HepG2 (cell line): ENCODE measurements around the gene RBM3. TPM values are rescaled to one million over a fixed set of nuclear protein-coding genes. Genes with fewer than 3 reads are reported as not detected.

Source experiments
- ATAC-seq: fragments of 200-7000 bp; cut with Tn5 transposase; 3 replicates; pipeline ENCODE4 v1.9.1; 2020; ENCODE audit warnings: mild to moderate bottlenecking, moderate library complexity
- BruUV-seq: library from RNA; stranded (reverse); fragments of 400-500 nt; replicated peaks from 2 replicates; lab custom pipeline; 2021; lab: Mats Ljungman, UMichigan
- CTCF ChIA-PET: fragments of 300-600 bp; formaldehyde crosslinking; extraction: SDS; loops from one replicate; lab custom pipeline; 2021; ENCODE audit warnings: low total read pairs, inconsistent platforms, low intra/inter-chr PET ratio; lab: Yijun Ruan, JAX
- POLR2A ChIA-PET: fragments of 350-600 bp; sonication (Branson Sonifier 250); formaldehyde crosslinking; loops from one replicate; lab custom pipeline; 2020; ENCODE audit warnings: antibody characterized with exemption, inconsistent platforms; lab: Yijun Ruan, JAX
- DNase-seq: peaks from one replicate; pipeline ENCODE4 v3.0.0-alpha.2; 2015; ENCODE audit warnings: low spot score
- FAIRE-seq: peaks from 3 replicates; lab custom pipeline; 2011; peaks lifted over from hg19 to GRCh38; lab: Jason Lieb, UNC
- H2AFZ ChIP-seq: one replicate; pipeline ENCODE4 v1.6.1; 2011; ENCODE audit warnings: low read length, inconsistent platforms
- H3K27ac ChIP-seq: fragments of 300-600 bp; 3 replicates; pipeline ENCODE4 v1.8.0; 2011; ENCODE audit warnings: mixed run types, mild to moderate bottlenecking, mixed read lengths, low read length, inconsistent platforms; ENCODE audit not compliant: insufficient read depth; ENCODE audit errors: extremely low read length
- H3K27me3 ChIP-seq, 2 experiments: fragments of 200-600 bp in 1 of 2; 2 replicates in 1 of 2; 3 replicates in 1 of 2; pipeline versions ENCODE4 v1.6.0 to v1.8.0; 2011; ENCODE audit warnings: low read length in 2 of 2, mild to moderate bottlenecking in 2 of 2, moderate library complexity in 2 of 2, inconsistent platforms in 1 of 2; ENCODE audit not compliant: insufficient read depth in 2 of 2, control insufficient read depth in 1 of 2
- H3K36me3 ChIP-seq, 2 experiments: fragments of 200-600 bp in 1 of 2; replicated peaks in 1 of 2; 2 replicates in 1 of 2; 3 replicates in 1 of 2; pipeline versions ENCODE4 v1.5.1 to v1.8.0; 2011; ENCODE audit warnings: low read length in 2 of 2, inconsistent platforms in 1 of 2; ENCODE audit not compliant: insufficient read depth in 2 of 2, control insufficient read depth in 1 of 2
- H3K4me1 ChIP-seq: 2 replicates; pipeline ENCODE4 v1.5.1; 2012; ENCODE audit warnings: low read length, inconsistent platforms; ENCODE audit not compliant: insufficient read depth
- H3K4me2 ChIP-seq: 2 replicates; pipeline ENCODE4 v1.6.0; 2011; ENCODE audit warnings: low read depth, low read length, inconsistent platforms
- H3K4me3 ChIP-seq, 3 experiments: fragments of 200-600 bp in 1 of 3; sonication (generic), shearing (Covaris generic) in 1 of 3; replicated peaks in 1 of 3; 2 replicates each; pipeline ENCODE4 v1.5.1; 2011 to 2016; ENCODE audit warnings: low read length in 3 of 3, inconsistent platforms in 2 of 3, low read depth in 2 of 3, mild to moderate bottlenecking in 2 of 3, control low read depth in 1 of 3, mixed read lengths in 1 of 3; ENCODE audit not compliant: insufficient read depth in 1 of 3
- H3K79me2 ChIP-seq: one replicate; pipeline ENCODE4 v1.6.1; 2011; ENCODE audit warnings: low read length, inconsistent platforms; ENCODE audit not compliant: insufficient read depth
- H3K9ac ChIP-seq: 2 replicates; pipeline ENCODE4 v1.6.0; 2011; ENCODE audit warnings: mild to moderate bottlenecking, low read depth, low read length, inconsistent platforms; ENCODE audit not compliant: insufficient read depth
- H3K9me3 ChIP-seq: 2 replicates; pipeline ENCODE4 v1.5.1; 2012; ENCODE audit warnings: mild to moderate bottlenecking, low read length
- H4K20me1 ChIP-seq: 2 replicates; pipeline ENCODE4 v1.6.0; 2011; ENCODE audit warnings: inconsistent platforms, mild to moderate bottlenecking, low read length, moderate library complexity; ENCODE audit not compliant: insufficient read depth
- ATF4 ChIP-seq, 2 experiments: fragments of 450-650 bp in 1 of 2; sonication (generic) in 1 of 2; formaldehyde crosslinking; IDR thresholded peaks; 2 replicates each; pipeline versions ENCODE4 v1.5.0 to v1.8.0; 2020 to 2022; ENCODE audit warnings: mild to moderate bottlenecking in 1 of 2, missing genetic modification reagents in 1 of 2
- GATA4 ChIP-seq: sonication (generic); IDR thresholded peaks from 2 replicates; pipeline ENCODE4 v1.6.1; 2016; ENCODE audit warnings: antibody characterized with exemption, low read depth, borderline replicate concordance
- MBD4 ChIP-seq: IDR thresholded peaks from 2 replicates; pipeline ENCODE4 v1.6.1; 2012; ENCODE audit warnings: low read length, inconsistent platforms, borderline replicate concordance
- PRPF4 ChIP-seq: fragments of 200-400 bp; formaldehyde crosslinking; IDR thresholded peaks from 2 replicates; pipeline ENCODE4 v1.6.1; 2016; ENCODE audit warnings: low read length, low read depth; ENCODE audit not compliant: poor library complexity, severe bottlenecking
- SRSF9 ChIP-seq: fragments of 200-400 bp; formaldehyde crosslinking; IDR thresholded peaks from 2 replicates; pipeline ENCODE4 v1.6.1; 2018; ENCODE audit warnings: borderline replicate concordance, mild to moderate bottlenecking, low read depth, low read length; ENCODE audit not compliant: insufficient read depth, poor library complexity, severe bottlenecking
- ZKSCAN1 ChIP-seq: fragments of 150-350 bp; IDR thresholded peaks from 2 replicates; pipeline ENCODE4 v1.6.1; 2014; ENCODE audit warnings: low read length
- ZNF740 ChIP-seq: sonication (generic); formaldehyde crosslinking; IDR thresholded peaks from 2 replicates; pipeline ENCODE4 v1.4.0; 2020; ENCODE audit warnings: missing genetic modification reagents
- WGBS: methylation state at CpG from one replicate; pipeline ENCODE4 v1.1.6; 2017; ENCODE audit warnings: low lambda C conversion rate; 5-methylcytosine and 5-hydroxymethylcytosine counted together
- in situ Hi-C: cut with HindIII; loops from 2 replicates; pipeline ENCODE4 v1.10.0; 2017; ENCODE audit warnings: low pct_unique_long_range_greater_than_20kb; ENCODE audit not compliant: extremely low pct_ligation_motif_present
- intact Hi-C: fragments of 100-400 bp; cut with micrococcal nuclease; formaldehyde crosslinking; loops from one replicate; pipeline ENCODE4 v1.10.0; 2022; ENCODE audit not compliant: unreplicated experiment
- polyA plus RNA-seq, 8 experiments: library from polyadenylated mRNA; depleted of rRNA in 3 of 8; stranded (reverse) in 7 of 8; unstranded in 1 of 8; fragments of >200 nt; fragmentation: Illumina TruSeq in 4 of 8; extraction: Trizol in 4 of 8; gene quantifications; 2 replicates each; pipeline versions ENCODE4 v1.2.1 to v1.2.3, GENCODE V29; 2011 to 2016; ENCODE audit warnings: low read depth in 4 of 8, missing spikeins in 1 of 8, mixed read lengths in 1 of 8; ENCODE audit not compliant: insufficient read depth in 1 of 8
- total RNA-seq, 5 experiments: library from RNA; depleted of rRNA; stranded (reverse); fragments of >200 nt; fragmentation: Illumina TruSeq; extraction: Trizol; gene quantifications; 2 replicates each; pipeline ENCODE4 v1.2.3, GENCODE V29; 2016; ENCODE audit warnings: low read depth in 1 of 5

RBM3 gene
- total and polyA plus RNA-seq, 2 of the 13 experiments (the other 11 are each of a cell fraction or from before 2014, with no cell fraction given): 123 to 182 TPM

- BruUV-seq: no TSS peak
- ChIA-PET POLR2A (interaction anchor here (1.4 kb wide), 1 partner anchor 42 kb away, joined by 3 read pairs; the partner anchor contains the start of gene RBM3), CTCF (no interaction called here)
- TF ChIP-seq GATA4 (no peak), SRSF9 (no peak), ZNF740 (CRISPR knock-in tag) (no peak), ZKSCAN1 (no peak), PRPF4 (no peak), MBD4 (no peak), ATF4 (CRISPR knock-in tag; IDR thresholded peaks at IDR 0.05) (peak in 1 of 2 experiments; percentile 40; a peak in 1 of 4 replicates)
- ATAC-seq: peak; percentile 35; the same call in 2 of the 3 replicates
- no peak overlapping the region for H3K4me3 ChIP-seq
- H3K27ac ChIP-seq: no peak overlapping the region
- H3K79me2 ChIP-seq: no peaks in the 10 kb centered on the region
- no peak overlapping the region for H2AFZ ChIP-seq
- 0 out of 2 replicates have a peak overlapping the region, but pooled peaks have one; percentile 3 for H3K4me2 ChIP-seq
- H3K36me3 ChIP-seq: no peaks in the 10 kb centered on the region
- 0% methylated on average over 1 of the region's 5 CpGs for WGBS
- intact Hi-C loops (no loop called here), in situ Hi-C loops (no loop called here)
- H4K20me1 ChIP-seq: no peaks in the 10 kb centered on the region
- FAIRE-seq: no peak
- peaks cover 31% of the 10 kb centered on the region for H3K4me1 ChIP-seq
- no peak for DNase-seq
- H3K9me3 ChIP-seq: no peaks in the 10 kb centered on the region
- no peaks in the 10 kb centered on the region for H3K27me3 ChIP-seq
- no peak overlapping the region for H3K9ac ChIP-seq
These were observed 42.3 kb downstream of the RBM3 start for GRCh38 chrX:48616576-48616975.
